OCI-LY7 (cell line): ENCODE results near the gene GAK. TPM values are rescaled to one million over a fixed set of nuclear protein-coding genes. Genes with fewer than 3 reads are reported as not detected.

Experiments
- BruUV-seq: library from RNA; stranded (reverse); fragments of 400-500 nt; replicated peaks from 2 replicates; lab custom pipeline; 2021; lab: Mats Ljungman, UMichigan
- CTCF ChIA-PET: fragments of 300-600 bp; sonication (Branson Sonifier 250); formaldehyde crosslinking; loops from one replicate; lab custom pipeline; 2022; ENCODE audit warnings: antibody characterized with exemption; ENCODE audit not compliant: unreplicated experiment; lab: Charles Lee
- POLR2A ChIA-PET: fragments of 300-600 bp; sonication (Branson Sonifier 250); formaldehyde crosslinking; loops from one replicate; lab custom pipeline; 2022; ENCODE audit warnings: antibody characterized with exemption; lab: Charles Lee
- DNase-seq: peaks from one replicate; pipeline ENCODE4 v3.0.0-alpha.2; 2015; ENCODE audit warnings: low spot score
- H2AFZ ChIP-seq: fragments of 200-600 bp; sonication (generic), shearing (Covaris generic); 2 replicates; pipeline ENCODE4 v1.6.1; 2014; ENCODE audit warnings: mild to moderate bottlenecking, antibody characterized with exemption, low read length, moderate library complexity
- H3K27ac ChIP-seq: fragments of 200-600 bp; sonication (generic); 2 replicates; pipeline ENCODE4 v1.5.1; 2014; ENCODE audit warnings: mixed run types, low read depth, mild to moderate bottlenecking, moderate library complexity, low read length, inconsistent platforms; ENCODE audit not compliant: poor library complexity, severe bottlenecking
- H3K36me3 ChIP-seq: fragments of 200-600 bp; sonication (generic); 2 replicates; pipeline ENCODE4 v1.6.1; 2014; ENCODE audit warnings: mild to moderate bottlenecking, antibody characterized with exemption, low read length, moderate library complexity, mixed read lengths; ENCODE audit not compliant: insufficient read depth
- H3K4me1 ChIP-seq: fragments of 200-600 bp; sonication (generic); 2 replicates; pipeline ENCODE4 v1.5.1; 2014; ENCODE audit warnings: mild to moderate bottlenecking, low read length; ENCODE audit not compliant: insufficient read depth, poor library complexity, severe bottlenecking
- H3K4me2 ChIP-seq: fragments of 200-600 bp; sonication (generic); 2 replicates; pipeline ENCODE4 v1.6.1; 2014; ENCODE audit warnings: mild to moderate bottlenecking, low read length
- H3K4me3 ChIP-seq: fragments of 200-600 bp; sonication (generic); 2 replicates; pipeline ENCODE4 v1.5.1; 2014; ENCODE audit warnings: mild to moderate bottlenecking, low read depth, low read length; ENCODE audit not compliant: poor library complexity, severe bottlenecking
- H3K79me2 ChIP-seq: fragments of 200-600 bp; sonication (generic); 2 replicates; pipeline ENCODE4 v1.6.1; 2016; ENCODE audit warnings: low read depth, mild to moderate bottlenecking, low read length, moderate library complexity, mixed read lengths; ENCODE audit not compliant: insufficient read depth
- H3K9me2 ChIP-seq: fragments of 200-600 bp; sonication (generic); 2 replicates; pipeline ENCODE4 v1.6.1; 2016; ENCODE audit warnings: mild to moderate bottlenecking, low read length, mixed read lengths; ENCODE audit not compliant: insufficient read depth
- H3K9me3 ChIP-seq: fragments of 200-600 bp; sonication (generic); 2 replicates; pipeline ENCODE4 v1.6.1; 2014; ENCODE audit warnings: mild to moderate bottlenecking, mixed run types, low read length, mixed read lengths
- H4K20me1 ChIP-seq: fragments of 200-600 bp; sonication (generic); 2 replicates; pipeline ENCODE4 v1.6.1; 2014; ENCODE audit warnings: mild to moderate bottlenecking, antibody characterized with exemption, low read length, moderate library complexity, mixed read lengths; ENCODE audit not compliant: insufficient read depth
- CTCF ChIP-seq: fragments of 200-600 bp; sonication (generic); conservative IDR thresholded peaks from 2 replicates; pipeline ENCODE4 v1.5.1; 2014; ENCODE audit warnings: mild to moderate bottlenecking, antibody characterized with exemption, low read length, moderate library complexity, mixed read lengths
- EZH2phosphoT487 ChIP-seq: fragments of 200-600 bp; sonication (generic); IDR thresholded peaks from 2 replicates; pipeline ENCODE4 v1.6.1; 2018; ENCODE audit warnings: low read depth, borderline replicate concordance, mild to moderate bottlenecking, mixed run types, antibody characterized with exemption, low read length, moderate library complexity, mixed read lengths
- intact Hi-C: fragments of 100-400 bp; cut with micrococcal nuclease; formaldehyde crosslinking; loops from one replicate; pipeline ENCODE4 v1.10.0; 2022; ENCODE audit not compliant: unreplicated experiment
- total RNA-seq, 2 experiments: library from RNA; depleted of rRNA in 1 of 2; stranded (reverse); fragments of >200 nt in 1 of 2; shearing (Covaris generic) in 1 of 2; gene quantifications; 2 replicates each; pipeline ENCODE4 v1.2.3, GENCODE V29; 2014 to 2022

Gene GAK
- total RNA-seq, 2 experiments from 2014 or later: 86.1 to 107 TPM

- no peak overlapping the region for H3K4me3 ChIP-seq
- no peaks in the 10 kb centered on the region for H3K79me2 ChIP-seq
- intact Hi-C loops: no loop called here
- no peak for DNase-seq
- no peaks in the 10 kb centered on the region for H4K20me1 ChIP-seq
- TF ChIP-seq EZH2phosphoT487 (no peak), CTCF (no peak)
- no peak overlapping the region for H3K27ac ChIP-seq
- POLR2A ChIA-PET: no interaction called here
- no peaks in the 10 kb centered on the region for H3K4me1 ChIP-seq
- CTCF ChIA-PET: no interaction called here
- H3K36me3 ChIP-seq: peaks cover 49% of the 10 kb centered on the region
- H3K9me2 ChIP-seq: no peaks in the 10 kb centered on the region
- H3K4me2 ChIP-seq: no peak overlapping the region
- H3K9me3 ChIP-seq: no peaks in the 10 kb centered on the region
- no TSS peak for BruUV-seq
- no peak overlapping the region for H2AFZ ChIP-seq
Measured at GRCh38 chr4:867526-868250, 64.4 kb downstream of the GAK start.

GRCh38 chr4:866761-867390 lies 65.2 kb downstream of the GAK start:
- no peaks in the 10 kb centered on the region for H3K9me2 ChIP-seq
- no peaks in the 10 kb centered on the region for H4K20me1 ChIP-seq
- H3K9me3 ChIP-seq: no peaks in the 10 kb centered on the region
- intact Hi-C loops: no loop called here
- H3K27ac ChIP-seq: no peak overlapping the region
- no peaks in the 10 kb centered on the region for H3K79me2 ChIP-seq
- POLR2A ChIA-PET: no interaction called here
- DNase-seq: no peak
- H3K4me2 ChIP-seq: no peak overlapping the region
- peaks cover 48% of the 10 kb centered on the region for H3K36me3 ChIP-seq
- CTCF ChIA-PET: no interaction called here
- H3K4me1 ChIP-seq: no peaks in the 10 kb centered on the region
- H2AFZ ChIP-seq: no peak overlapping the region
- TSS peak; percentile 66 for BruUV-seq
- no peak for TF ChIP-seq EZH2phosphoT487
- TF ChIP-seq CTCF: no peak
- no peak overlapping the region for H3K4me3 ChIP-seq
